Hepatocyte (in vitro differentiated cells): Measurements from ENCODE around the gene SEZ6.

ENCODE experiments used
- CTCF ChIP-seq: fragments of 200-600 bp; sonication (generic); IDR thresholded peaks from 2 replicates; pipeline ENCODE4 v1.5.1; 2016; ENCODE audit warnings: antibody characterized with exemption, mild to moderate bottlenecking; ENCODE audit not compliant: poor library complexity
- EZH2phosphoT487 ChIP-seq: fragments of 200-600 bp; sonication (generic); IDR thresholded peaks from one replicate; pipeline ENCODE4 v1.6.1; 2018; ENCODE audit warnings: antibody characterized with exemption, mild to moderate bottlenecking, low read depth, moderate library complexity; ENCODE audit not compliant: unreplicated experiment, severe bottlenecking

GRCh38 chr17:29010129-29010528, 4.3 kb upstream of the SEZ6 start:
- TF ChIP-seq CTCF (no peak), EZH2phosphoT487 (no peak)
